ENCODE data around the gene PDE11A. TPM values are rescaled to one million over a fixed set of nuclear protein-coding genes. Genes with fewer than 3 reads are reported as not detected.

The PDE11A gene
- total RNA-seq, 1 experiment from 2014 or later, result 1.4 TPM

DNA sequence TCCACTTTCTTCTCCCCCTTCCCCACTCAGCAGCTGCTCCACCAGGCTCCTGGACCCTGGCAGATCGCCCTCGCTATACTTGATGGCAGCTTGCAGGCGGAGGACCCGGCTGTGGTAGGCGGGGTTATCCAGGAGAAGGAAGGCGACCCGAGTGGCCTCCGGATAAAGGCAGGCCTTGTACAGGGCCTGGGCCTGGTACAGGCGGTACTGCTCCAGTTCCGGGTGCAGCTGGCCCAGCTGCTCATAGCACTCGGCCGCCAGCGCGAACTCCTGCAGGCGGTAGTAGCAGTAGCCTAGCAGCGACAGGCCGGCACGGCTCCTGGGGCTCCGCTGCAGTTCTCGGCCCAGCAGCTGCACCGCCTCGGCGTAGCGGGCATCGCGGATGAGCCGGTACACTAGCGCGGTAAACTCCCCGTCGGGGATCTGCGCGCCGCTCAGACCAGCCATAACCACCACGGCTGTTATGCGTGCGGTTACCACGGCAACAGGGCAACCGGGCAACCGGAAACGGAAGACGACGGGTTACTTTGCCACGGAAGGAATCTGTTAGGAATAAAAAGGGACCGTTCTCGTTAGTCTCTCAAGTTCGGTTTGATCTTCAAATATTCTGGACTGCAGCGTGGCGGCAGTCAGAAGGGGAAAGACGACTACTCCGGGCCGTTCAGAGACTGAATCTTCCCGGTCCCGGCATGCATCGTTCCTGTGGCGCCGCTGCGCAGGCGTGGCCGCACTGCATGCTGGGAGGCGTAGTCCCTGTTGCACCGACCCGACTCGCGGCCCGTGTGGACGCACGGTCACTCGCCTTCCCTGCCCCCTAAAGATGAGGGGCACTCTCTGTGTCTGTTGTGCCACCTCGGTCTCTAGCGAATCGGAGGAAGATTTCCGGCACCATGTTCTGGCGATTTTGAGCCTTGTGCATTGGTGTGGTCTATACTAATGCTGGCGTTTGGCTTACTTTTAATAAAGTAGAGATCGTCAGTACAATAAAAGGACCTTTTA, 454.0 kb downstream of the PDE11A start:
- BruUV-seq (replicated peaks), result TSS peak; percentile 32
- peak overlapping the region; percentile 84 for H3K4me3 Mint-ChIP-seq (ENCODE audit: low read depth, unreplicated experiment)
- peak overlapping the region; percentile 98 for H3K27ac Mint-ChIP-seq (ENCODE audit: unreplicated experiment)
- H3K9me3 Mint-ChIP-seq (ENCODE audit: low read depth, unreplicated experiment), result no peaks in the 10 kb centered on the region
- no peaks in the 10 kb centered on the region for H3K4me1 Mint-ChIP-seq (ENCODE audit: low read depth, unreplicated experiment)
- peak; percentile 90 for DNase-seq
- H3K27me3 Mint-ChIP-seq (ENCODE audit: unreplicated experiment), result no peaks in the 10 kb centered on the region
- intact Hi-C loops (cut with micrococcal nuclease; ENCODE audit: unreplicated experiment), result loop anchor here (5.0 kb wide), 1 partner anchor 66 kb away; a partner anchor contains a TSS
- CTCF ChIA-PET, result interaction anchor here (1.2 kb wide), 1 partner anchor 14 kb away, joined by 3 read pairs; no protein-coding TSS in a partner anchor
- TF ChIP-seq CTCF (IDR thresholded peaks at IDR 0.05; ENCODE audit: unreplicated experiment), result no peak
- peaks cover 15% of the 10 kb centered on the region for H3K36me3 Mint-ChIP-seq (ENCODE audit: insufficient read depth, unreplicated experiment)

DNA sequence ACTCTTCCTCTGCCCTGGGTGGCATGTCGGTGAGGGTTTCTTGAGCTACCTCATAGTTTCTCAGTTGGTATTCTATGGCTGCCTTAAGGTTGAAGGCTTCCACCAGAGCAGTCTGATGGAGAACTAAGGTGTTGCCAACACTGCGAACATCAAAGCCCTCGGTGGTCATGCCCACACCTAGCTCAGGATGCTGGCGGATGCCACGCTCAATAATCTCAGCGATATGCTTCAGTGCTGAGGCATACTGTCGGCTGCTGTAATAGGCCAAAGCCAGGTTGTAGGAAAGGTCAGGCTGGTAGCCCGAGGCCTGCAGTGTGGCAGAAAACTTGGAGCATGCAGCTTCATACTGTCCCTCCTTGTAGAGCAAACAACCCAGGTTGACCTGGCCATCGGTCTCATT, 454.7 kb downstream of the PDE11A start:
- Mint-ChIP-seq H3K9me3 (ENCODE audit: low read depth, unreplicated experiment) (no peaks in the 10 kb centered on the region), H3K36me3 (ENCODE audit: insufficient read depth, unreplicated experiment) (peaks cover 15% of the 10 kb centered on the region), H3K27ac (ENCODE audit: unreplicated experiment) (peak overlapping the region; percentile 98), H3K4me1 (ENCODE audit: low read depth, unreplicated experiment) (no peaks in the 10 kb centered on the region), H3K27me3 (ENCODE audit: unreplicated experiment) (no peaks in the 10 kb centered on the region), H3K4me3 (ENCODE audit: low read depth, unreplicated experiment) (peak overlapping the region; percentile 84)
- intact Hi-C loops (cut with micrococcal nuclease; ENCODE audit: unreplicated experiment), result loop anchor here (5.0 kb wide), 1 partner anchor 66 kb away; a partner anchor contains a TSS
- CTCF ChIA-PET, result interaction anchor here (1.2 kb wide), 1 partner anchor 15 kb away, joined by 3 read pairs; no protein-coding TSS in a partner anchor
- no peak for DNase-seq
- TF ChIP-seq CTCF (IDR thresholded peaks at IDR 0.05; ENCODE audit: unreplicated experiment), result no peak
- no TSS peak for BruUV-seq (replicated peaks)

- no TSS peak for BruUV-seq (replicated peaks)
- H3K4me3 Mint-ChIP-seq (ENCODE audit: low read depth, unreplicated experiment), result no peak overlapping the region
- H3K36me3 Mint-ChIP-seq (ENCODE audit: insufficient read depth, unreplicated experiment), result peaks cover 15% of the 10 kb centered on the region
- H3K4me1 Mint-ChIP-seq (ENCODE audit: low read depth, unreplicated experiment), result no peaks in the 10 kb centered on the region
- CTCF ChIA-PET, result no interaction called here
- no peaks in the 10 kb centered on the region for H3K9me3 Mint-ChIP-seq (ENCODE audit: low read depth, unreplicated experiment)
- no peaks in the 10 kb centered on the region for H3K27me3 Mint-ChIP-seq (ENCODE audit: unreplicated experiment)
- no peak for TF ChIP-seq CTCF (IDR thresholded peaks at IDR 0.05; ENCODE audit: unreplicated experiment)
- no peak overlapping the region for H3K27ac Mint-ChIP-seq (ENCODE audit: unreplicated experiment)
- intact Hi-C loops (cut with micrococcal nuclease; ENCODE audit: unreplicated experiment), result loop anchor here (5.0 kb wide), 1 partner anchor 64 kb away; a partner anchor contains a TSS
- DNase-seq, result no peak
Measured at GRCh38 chr2:177616731-177617130, 455.8 kb downstream of the PDE11A start.

- peaks cover 15% of the 10 kb centered on the region for H3K36me3 Mint-ChIP-seq (ENCODE audit: insufficient read depth, unreplicated experiment)
- BruUV-seq (replicated peaks), result no TSS peak
- CTCF ChIA-PET, result interaction anchor here (1.0 kb wide), 1 partner anchor 18 kb away, joined by 3 read pairs; no protein-coding TSS in a partner anchor
- H3K4me1 Mint-ChIP-seq (ENCODE audit: low read depth, unreplicated experiment), result no peaks in the 10 kb centered on the region
- DNase-seq, result no peak
- no peaks in the 10 kb centered on the region for H3K9me3 Mint-ChIP-seq (ENCODE audit: low read depth, unreplicated experiment)
- intact Hi-C loops (cut with micrococcal nuclease; ENCODE audit: unreplicated experiment), result loop anchor here (5.0 kb wide), 1 partner anchor 64 kb away; a partner anchor contains a TSS
- no peak overlapping the region for H3K4me3 Mint-ChIP-seq (ENCODE audit: low read depth, unreplicated experiment)
- no peak for TF ChIP-seq CTCF (IDR thresholded peaks at IDR 0.05; ENCODE audit: unreplicated experiment)
- H3K27me3 Mint-ChIP-seq (ENCODE audit: unreplicated experiment), result no peaks in the 10 kb centered on the region
- no peak overlapping the region for H3K27ac Mint-ChIP-seq (ENCODE audit: unreplicated experiment)
Measured at GRCh38 chr2:177616066-177616465, 456.5 kb downstream of the PDE11A start.

All from Calu3 (cell line).